Retinal pigment epithelial cell (primary cell): Measurements from ENCODE around the gene SNPH.
"Not testable (repeated sequence)": the region's sequence is repeated elsewhere in the genome, so short reads cannot be mapped to it uniquely, and the experiment has no call there.

Source experiments
- DNase-seq: peaks from one replicate; pipeline ENCODE4 v3.0.0-alpha.2; 2010; ENCODE audit warnings: low read depth
- H3K4me3 ChIP-seq: 2 replicates; pipeline ENCODE4 v1.5.1; 2011; ENCODE audit warnings: mild to moderate bottlenecking, low read length, control low read depth, moderate library complexity
- TF ChIP-seq, protein P1 (sequence below): conservative IDR thresholded peaks from 2 replicates; pipeline ENCODE4 v1.5.1; 2011; ENCODE audit warnings: low read depth, low read length, control low read depth, inconsistent platforms

SNPH gene

DNA sequence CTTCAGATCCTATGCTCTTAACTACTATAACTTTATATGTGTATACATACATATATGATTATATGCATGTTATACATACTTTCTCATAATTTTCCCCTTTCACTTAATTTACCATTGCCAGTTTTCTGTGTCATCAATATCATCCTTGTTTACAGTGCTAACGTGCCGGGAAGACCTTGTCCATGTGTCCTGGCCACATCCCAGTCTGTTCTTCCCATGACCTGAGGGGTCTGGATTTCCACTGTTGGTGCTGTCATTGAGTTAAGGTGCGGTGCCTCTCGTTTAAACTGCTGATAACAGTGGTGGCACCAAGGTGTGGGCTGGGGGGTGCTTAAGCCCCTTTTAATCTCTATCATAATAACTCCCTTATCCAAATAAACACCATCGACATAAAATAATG is 71.3 kb downstream of the SNPH start:
- H3K4me3 ChIP-seq, result no peak overlapping the region
- TF ChIP-seq, protein P1, sequence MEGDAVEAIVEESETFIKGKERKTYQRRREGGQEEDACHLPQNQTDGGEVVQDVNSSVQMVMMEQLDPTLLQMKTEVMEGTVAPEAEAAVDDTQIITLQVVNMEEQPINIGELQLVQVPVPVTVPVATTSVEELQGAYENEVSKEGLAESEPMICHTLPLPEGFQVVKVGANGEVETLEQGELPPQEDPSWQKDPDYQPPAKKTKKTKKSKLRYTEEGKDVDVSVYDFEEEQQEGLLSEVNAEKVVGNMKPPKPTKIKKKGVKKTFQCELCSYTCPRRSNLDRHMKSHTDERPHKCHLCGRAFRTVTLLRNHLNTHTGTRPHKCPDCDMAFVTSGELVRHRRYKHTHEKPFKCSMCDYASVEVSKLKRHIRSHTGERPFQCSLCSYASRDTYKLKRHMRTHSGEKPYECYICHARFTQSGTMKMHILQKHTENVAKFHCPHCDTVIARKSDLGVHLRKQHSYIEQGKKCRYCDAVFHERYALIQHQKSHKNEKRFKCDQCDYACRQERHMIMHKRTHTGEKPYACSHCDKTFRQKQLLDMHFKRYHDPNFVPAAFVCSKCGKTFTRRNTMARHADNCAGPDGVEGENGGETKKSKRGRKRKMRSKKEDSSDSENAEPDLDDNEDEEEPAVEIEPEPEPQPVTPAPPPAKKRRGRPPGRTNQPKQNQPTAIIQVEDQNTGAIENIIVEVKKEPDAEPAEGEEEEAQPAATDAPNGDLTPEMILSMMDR, result no peak
- DNase-seq, result no peak

GRCh38 chr20:1338096-1338495 is 72.0 kb downstream of the SNPH start:
- TF ChIP-seq, protein P1, result no peak
- H3K4me3 ChIP-seq, result no peak overlapping the region
- no peak for DNase-seq

GRCh38 chr20:1338801-1339200 is 72.7 kb downstream of the SNPH start:
- TF ChIP-seq, protein P1, result no peak
- no peak for DNase-seq
- no peak overlapping the region for H3K4me3 ChIP-seq

DNA sequence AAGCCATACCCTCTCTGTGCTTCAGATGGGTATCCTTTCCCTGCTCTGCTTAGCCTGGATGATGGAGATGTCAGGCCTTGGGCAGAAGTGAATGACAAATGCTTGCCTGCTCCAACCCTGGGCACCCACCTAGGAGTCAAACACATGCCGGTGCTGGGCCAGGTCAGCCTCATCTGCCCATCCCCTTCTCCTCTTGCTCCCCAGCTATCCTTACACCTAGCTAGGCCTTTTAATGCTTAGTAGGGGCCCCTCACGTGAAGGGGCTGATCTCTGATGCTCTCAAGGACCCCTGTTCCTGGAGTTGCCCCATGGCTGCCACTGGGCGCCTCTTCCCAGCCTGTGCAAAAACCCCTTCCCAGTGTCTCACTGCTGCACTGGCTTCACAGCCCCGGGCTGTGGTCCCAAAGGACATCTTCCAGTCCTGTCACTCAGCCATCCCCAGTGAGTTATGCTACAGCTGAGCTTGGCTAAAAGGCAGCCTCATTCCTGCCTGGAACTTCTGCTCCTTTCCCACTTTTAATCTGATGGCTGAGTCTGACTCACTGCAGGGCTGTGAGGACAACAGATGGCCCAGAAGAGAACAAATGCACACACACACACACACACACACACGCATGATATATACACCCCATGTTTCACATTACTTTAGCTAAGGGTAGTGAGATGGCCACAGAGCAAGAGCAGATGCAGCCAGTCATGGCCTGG is 75.6 kb downstream of the SNPH start:
- TF ChIP-seq, protein P1, result no peak
- no peak overlapping the region for H3K4me3 ChIP-seq
- no peak for DNase-seq

GRCh38 chr20:1343446-1344124 is 77.5 kb downstream of the SNPH start:
- not testable (repeated sequence) for H3K4me3 ChIP-seq, DNase-seq

DNA sequence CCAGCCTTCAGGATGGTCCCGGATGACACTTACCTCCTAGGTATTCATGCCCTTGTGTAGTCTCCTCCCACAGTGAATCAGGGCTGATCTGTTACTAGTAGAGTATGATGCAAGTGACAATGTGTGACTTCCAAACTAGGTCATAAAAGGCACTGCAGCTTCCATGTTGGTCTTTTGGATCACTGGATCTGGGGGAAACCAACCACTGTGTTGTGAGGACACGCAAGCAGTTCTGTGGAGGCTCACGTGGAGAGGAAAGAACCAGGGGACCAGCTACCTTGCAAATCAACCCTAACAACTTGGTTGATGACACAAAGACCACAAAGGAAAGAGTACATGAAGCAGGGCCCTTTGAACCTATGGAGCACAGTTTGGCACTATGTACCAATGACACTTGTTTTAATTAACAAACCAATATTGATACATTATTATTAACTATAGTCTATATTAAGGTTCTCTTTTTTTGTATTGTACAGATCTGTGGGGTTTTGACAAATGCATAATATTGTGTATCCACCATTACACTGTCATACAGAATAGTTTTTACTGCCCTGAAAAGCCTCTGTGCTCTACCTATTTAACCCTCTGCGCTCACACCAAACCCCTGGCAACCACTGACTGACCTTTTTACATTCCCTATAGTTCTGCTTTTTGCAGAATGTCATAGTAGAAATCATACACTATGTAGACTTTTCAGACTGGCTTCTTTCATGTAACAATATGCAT is 79.1 kb downstream of the SNPH start:
- TF ChIP-seq, protein P1, result no peak
- H3K4me3 ChIP-seq, result no peak overlapping the region
- no peak for DNase-seq

- no peak overlapping the region for H3K4me3 ChIP-seq
- TF ChIP-seq, protein P1, result no peak
- DNase-seq, result no peak
Measured at GRCh38 chr20:1345756-1346093, 79.6 kb downstream of the SNPH start.
